Activated CD4-positive, alpha-beta T cell treated with anti-CD3 and anti-CD28 coated beads, Interleukin-2, Interleukin-6, amounts not matched to agents 100 ng/mL and 50 ng/mL, durations not matched to agents 16 hours and 8 hours (primary cell): ENCODE data around the gene MEF2A.

Experiments used
- DNase-seq: peaks from one replicate; pipeline ENCODE4 v3.0.0-alpha.2; 2020

MEF2A gene

DNA sequence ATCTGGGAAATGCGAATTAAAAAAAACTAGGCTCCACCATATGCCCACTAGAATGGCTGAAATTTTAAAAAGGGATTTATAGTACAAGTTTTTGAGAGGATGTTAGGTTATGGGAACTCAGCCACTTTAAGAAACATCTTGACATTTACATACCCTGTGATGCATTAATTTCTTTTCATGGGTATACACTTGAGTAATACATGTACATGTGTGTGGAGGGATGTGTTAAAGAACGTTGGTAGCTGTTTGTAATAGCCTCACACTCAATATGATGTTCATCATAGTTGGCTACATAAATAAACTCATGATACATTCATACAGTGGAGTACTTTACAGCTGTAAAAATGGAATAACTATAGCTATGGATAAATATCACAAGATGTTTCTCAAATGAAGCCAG lies 40.9 kb downstream of the MEF2A start:
- DNase-seq: no peak

DNA sequence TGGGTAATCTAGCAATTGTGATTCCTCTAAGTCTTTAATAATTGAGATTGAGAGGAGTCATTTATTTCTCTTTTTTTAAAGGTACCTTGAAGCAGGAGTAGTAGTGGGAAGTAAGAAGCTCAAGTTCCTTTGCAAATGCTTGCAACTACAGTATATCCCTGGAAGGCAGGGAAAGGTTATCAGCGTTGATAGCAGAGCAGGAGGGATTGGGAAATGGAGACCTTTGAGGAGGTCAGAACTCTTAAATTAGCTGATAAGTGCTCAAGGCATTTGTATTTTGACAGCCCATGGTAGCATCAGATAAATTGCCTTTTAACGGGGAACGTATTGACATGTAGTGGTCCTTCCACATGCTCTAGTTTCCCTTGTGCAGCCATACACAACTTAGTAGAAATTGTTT lies 47.7 kb downstream of the MEF2A start:
- no peak for DNase-seq

DNA sequence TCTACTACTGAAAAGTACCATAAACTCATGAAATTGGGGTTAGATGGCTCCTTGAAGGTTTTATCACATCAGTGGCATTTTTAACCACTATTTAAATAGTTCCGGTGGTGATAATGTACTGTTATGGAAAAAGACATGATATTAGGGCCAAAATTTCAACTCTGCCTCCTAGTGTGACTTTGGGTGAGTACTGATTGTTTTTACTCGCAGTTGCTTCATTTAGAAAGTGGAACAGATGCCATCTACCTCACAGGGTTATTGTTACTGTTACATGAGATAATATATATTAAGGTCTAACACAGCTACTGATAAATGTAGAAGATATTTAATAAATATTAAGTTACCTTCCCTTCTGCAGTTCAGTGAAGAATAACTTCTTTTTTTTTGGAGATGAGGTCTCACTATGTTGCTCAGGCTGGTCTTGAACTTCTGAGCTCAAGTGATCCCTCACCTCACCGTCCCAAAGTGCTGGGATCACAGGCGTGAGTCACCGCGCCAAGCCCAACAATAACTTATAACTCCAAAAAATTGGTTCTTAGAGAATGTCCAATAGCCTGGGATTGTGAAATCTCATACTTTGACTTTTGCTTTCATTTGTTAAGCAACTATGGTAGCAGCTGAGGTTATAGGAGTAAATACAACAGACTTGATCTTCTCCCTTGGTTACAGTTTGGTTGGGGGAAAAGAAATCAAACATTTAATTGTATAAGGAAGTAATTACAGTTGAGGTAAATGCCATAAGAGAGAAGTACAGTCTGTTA lies 48.3 kb downstream of the MEF2A start:
- no peak for DNase-seq

DNA sequence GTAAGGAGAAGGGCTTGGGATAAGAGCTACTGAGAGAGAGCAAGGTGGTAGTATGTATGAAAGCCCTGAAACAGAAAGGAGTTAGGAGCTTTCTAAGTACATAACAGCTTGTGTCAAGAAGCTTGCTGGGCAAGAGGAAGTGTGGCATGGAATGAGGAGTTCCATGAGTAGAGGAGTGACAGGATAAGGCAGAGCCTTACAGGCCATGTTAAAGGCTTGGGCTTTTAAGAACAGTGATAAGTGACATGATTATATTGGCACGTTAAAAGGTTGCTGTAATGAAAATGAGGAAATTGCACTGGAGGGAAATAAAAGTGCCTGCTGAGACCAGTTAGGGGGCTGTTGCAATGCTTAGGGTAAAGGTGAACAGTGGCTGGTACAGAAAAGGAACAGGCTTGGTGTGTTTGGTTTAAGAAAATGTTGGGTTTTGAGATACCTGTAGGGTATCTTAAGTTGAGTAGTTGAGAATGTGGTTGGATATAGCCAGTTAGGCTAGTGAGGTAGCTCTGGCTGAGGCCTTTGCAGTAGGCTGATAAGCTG lies 49.0 kb downstream of the MEF2A start:
- no peak for DNase-seq

DNA sequence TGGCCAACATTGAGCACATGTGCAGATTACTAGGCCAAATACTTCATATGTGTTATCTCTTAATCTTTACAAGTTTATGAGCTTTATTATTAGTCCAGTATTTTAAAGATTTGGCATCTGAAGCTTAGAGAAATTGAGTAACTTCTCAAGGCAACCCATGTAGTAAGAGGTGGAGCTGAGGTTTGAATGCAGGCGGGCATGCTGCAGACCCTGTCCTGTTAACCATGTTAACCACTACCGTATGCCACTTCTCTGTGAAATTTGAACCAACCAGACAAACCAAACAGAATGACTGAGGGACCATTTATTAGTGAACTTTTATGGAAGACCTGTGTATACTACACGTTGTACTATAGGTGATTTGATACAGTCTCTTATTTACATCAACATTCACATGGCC lies 49.7 kb downstream of the MEF2A start:
- no peak for DNase-seq

DNA sequence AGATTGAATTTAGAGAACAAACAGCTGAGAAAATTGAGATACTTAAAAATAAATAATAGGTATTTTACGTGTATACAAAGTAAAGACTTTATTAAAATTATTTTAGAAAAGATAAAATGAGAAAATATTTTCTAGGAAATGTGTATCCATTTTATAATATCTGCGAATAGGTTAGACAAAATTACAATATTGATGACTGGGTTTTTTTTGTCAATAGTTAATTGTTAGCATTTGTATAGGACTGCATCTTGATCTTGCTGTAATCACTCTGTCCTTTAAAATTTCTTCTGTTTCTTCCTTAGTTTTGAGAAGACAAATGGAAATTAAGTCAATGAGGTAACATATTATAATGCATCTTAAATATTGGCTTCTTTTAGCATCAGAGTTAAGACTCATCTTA lies 50.3 kb downstream of the MEF2A start:
- DNase-seq: no peak

DNA sequence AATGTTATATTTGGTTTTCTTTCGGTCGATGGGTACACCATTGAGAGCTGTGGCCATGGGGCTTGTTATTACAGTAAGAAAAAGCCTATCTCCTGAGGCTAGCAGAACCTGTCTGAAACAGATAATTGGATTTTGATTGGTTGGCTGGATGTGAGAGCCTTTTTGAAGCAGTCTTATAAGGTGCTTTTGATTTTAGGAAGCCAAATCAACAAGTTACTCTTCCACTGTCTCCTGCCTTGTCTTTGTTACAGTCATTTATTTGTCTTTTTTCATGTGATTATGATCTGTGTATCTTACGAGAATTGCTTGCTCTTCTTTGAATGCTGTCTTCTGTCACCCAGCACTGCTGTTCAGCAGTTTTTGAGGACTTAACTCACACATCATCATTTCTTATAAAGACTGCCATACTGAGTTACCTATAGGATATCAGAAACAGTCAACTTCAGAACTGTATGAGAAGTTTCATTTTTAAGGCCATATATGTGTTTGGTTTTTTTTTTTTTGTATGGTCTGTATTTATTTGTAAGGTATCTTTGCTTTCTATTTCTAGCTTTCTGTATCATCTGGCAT lies 51.1 kb downstream of the MEF2A start:
- DNase-seq: no peak

DNA sequence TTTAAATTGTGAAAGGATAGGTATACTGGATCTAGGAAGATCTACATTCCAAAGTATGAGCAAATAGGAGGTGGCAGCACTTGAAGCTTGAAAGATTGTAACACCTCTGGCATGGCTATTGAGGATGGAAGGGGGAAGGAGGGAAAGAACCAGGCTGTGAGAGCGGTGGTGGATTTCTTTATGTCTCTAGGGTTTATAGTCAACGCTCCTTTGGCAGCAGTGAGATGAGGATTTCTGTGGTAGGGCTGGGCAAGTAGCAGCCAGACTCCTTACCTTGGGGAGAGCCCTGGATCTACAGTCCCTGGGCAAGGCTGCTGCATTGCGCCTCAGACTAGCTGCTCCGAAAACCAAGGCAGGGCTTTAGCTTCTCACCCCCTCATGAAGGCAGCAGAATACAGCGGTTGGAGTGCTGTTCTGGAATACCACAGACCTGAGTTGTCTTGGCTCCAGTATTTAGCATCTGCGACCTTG lies 53.2 kb downstream of the MEF2A start:
- no peak for DNase-seq

DNA sequence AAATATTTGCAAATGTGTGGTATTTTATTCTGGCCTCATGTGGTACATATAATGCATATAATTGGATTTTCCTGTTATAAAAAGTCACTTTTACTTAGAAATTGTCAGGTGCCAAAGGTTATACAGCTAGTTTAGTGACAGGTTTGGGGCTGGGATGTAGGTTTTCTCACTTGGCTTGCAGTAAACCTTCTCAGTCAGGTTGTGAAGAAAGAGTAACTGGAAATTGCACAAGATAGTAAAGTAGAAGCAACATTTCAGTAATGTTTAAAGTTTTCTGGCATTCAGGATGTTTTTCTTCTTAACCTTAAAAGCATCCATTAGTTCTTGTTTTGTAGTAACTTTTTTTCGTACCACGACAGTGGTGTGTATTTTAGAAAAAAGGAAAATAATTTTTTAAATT lies 53.9 kb downstream of the MEF2A start:
- no peak for DNase-seq

DNA sequence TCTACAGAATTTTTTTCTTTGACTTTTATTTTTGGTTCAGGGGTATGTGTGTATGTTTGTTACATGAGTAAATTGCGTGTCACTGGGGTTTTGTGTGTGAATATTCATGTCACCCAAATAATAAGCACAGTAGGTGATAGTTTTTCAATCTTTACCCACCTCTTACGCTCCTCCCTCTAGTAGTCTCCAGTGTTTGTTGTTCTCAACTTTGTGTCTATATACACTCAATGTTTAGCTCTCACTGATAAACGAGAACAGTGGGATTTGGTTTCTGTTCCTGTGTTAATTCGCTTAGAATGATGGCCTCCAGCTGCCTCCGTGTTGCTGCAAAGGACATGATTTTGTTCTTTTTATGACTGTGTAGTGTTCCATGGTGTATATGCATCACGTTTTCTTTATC lies 54.4 kb downstream of the MEF2A start:
- no peak for DNase-seq

DNA sequence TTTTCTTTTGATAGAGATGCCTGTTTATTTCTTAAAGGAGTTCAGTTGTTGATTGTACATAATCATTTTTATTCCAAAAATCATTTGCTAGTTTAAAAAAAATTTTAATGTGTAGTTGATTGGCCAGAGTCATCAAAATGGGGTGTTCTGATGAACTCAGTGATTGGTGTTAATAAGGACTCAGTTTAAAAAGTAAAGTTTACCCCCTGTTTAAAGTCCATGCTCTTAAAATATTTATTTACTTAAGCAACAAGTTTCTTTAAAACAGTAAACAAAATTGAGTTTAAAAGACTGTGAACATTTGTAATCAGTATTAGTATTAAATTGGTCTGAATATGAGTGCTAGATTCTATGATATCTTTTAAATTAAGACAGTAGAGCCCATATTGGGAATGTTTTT lies 56.0 kb downstream of the MEF2A start:
- DNase-seq: no peak

DNA sequence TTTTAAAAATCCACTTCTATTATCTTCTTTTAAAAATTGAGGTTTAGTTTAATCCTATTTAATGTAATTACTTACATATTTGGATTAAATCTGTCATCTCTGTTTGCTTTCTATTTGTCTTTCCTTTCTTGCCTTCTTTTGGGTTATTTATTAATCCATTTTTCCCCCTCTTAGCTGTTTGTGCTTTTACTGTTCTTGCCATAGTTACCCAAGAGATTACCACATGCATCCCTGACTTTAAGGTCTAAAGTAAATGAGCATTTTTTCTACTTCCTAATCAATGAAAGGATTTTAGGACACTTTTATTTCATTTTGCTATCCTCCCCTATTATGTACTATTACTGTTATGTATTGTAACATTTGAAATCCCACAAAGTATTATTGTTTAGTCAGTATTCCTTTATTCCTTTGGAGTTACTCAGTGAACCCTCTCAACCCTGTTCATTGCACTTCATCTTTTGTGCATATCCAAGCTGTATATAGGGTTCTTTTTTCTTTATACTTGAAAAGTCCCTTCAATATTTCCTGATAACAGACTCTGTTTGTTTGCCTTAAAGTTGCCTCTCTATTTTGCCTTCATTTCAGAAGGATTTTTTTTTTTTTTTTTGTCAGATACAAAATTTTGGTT lies 62.7 kb downstream of the MEF2A start:
- no peak for DNase-seq

DNA sequence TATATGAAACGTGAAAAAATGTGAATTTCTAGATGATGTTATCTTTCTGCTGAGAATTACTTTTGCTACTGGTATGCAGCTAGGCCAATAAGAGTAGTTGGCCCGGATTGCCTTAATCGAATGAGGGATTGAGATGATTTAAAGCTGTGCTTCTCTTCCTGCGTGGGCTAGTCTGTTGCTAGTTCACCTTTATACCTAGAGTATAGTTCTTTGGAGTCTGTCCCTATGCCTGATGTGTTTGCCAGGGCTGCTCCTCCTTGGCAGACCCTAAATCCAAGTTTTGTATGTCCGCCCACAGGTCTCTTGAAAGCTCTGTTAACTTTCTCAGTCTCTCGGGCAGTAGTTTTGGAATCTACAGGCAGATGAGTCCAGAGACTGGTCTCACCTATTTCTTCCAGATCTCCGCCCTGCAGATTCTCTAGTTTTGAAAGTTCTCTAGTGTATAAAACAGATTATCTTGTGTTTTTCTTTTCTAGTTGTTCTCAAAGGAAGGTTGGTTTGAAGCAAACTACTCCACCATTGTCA lies 64.9 kb downstream of the MEF2A start:
- no peak for DNase-seq

DNA sequence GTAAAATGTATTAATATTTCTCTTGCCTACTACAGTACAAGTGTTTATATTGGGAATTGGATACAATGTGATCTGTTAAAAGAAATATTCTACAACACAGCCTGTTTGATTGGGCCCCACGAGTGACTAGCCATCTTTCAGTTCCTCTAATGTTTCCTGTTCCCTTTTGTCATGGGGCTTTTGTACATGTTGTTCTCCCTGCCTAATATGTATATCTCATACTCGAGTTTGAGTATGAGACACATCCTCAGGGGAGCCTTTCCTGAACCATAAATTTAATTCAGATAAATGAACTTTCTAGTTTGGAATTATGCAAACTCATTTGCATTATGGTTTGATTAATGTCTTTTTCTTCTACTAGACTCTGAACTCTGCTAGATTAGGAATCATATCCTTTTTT lies 65.5 kb downstream of the MEF2A start:
- DNase-seq: no peak

DNA sequence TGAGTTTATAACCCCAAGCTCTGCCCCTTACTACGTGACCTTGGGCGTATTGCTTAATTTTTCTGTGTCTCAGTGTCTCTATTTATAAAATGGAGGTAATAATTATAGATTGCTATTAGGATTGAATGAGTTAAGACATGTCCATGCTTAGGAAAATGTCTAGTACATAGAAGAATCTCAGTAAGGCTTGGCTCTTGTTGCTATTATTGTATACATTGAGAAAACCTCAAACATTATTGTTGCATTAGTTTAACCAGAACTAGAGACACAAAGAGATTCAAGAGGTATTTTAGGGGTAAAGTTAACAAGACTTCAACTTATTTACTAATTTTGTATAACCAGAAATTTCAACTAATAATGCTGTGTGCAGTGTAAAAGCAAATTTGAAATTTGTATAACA lies 66.7 kb downstream of the MEF2A start:
- DNase-seq: no peak

DNA sequence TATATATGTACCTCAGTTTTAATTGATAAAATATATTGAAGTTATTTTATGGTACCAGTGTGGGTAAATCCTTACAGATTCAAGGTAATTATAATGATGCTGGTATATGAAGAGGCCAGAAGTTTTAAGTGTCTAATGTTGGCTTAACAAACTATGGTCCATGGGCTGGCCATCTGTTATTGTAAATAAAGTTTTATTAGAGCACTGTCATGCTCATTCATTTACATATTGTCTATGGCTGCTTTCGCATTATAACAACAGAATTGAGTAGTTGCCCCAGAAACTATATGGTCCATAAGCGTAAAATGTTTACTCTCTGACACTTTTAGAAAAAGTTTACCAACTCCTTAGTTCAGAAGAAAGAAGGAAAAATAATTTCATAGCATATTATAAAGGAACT lies 67.9 kb downstream of the MEF2A start:
- DNase-seq: no peak

DNA sequence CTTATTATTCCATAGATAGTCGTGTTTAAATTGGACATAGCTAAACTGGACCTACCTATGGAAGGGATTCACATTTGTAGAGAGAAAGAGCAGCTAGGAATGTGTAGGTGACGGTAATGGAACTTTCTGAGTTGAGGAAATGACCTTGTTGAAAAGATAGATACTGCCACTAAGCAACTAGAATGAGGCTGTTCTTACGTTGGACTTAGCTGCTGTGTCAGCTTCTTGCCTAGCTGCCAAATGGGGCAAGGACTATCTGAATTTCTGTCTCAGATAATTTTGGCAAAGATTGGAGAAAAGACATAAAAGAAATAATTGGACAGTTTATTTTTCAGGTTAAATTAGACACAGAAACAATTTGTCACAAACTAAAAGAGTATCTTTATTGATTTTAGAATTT lies 68.8 kb downstream of the MEF2A start:
- DNase-seq: no peak

DNA sequence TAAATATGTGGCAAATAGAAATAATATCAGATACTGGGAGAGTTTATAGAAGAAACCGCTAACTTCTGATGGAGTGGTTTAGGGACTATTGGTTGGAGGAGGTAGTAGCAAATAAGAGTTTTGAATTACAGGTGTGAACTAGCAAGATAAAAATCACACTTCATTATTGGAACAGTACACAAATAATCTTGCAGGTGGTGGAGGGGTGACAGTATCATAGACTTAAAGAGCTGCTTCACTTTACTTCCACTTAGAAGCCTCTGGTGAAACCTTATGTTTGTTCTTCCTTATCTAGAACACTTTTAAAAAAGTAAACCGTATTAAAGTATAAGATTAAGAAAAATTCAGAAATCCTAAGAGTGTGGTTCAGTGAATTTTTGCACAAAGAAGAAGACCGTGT lies 69.4 kb downstream of the MEF2A start:
- DNase-seq: no peak

DNA sequence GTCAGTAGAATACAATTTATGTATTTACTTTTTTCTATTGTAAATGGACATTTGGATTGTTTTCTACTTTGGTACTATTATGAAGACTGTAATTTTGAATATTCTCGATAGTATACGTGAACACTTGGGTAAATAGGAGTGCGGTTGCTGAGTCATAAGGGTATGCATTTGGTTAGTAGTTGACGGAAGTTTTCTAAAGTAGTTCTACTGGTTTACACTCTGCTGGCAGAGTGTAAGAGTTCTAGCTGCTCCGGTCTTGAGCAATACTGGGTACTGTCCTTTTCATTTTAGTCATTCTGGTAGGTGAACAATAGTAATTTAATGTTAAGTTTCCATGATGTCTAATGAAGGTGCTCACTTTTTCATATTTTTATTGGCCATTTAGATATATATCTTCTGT lies 70.0 kb downstream of the MEF2A start:
- peak; percentile 66 for DNase-seq

DNA sequence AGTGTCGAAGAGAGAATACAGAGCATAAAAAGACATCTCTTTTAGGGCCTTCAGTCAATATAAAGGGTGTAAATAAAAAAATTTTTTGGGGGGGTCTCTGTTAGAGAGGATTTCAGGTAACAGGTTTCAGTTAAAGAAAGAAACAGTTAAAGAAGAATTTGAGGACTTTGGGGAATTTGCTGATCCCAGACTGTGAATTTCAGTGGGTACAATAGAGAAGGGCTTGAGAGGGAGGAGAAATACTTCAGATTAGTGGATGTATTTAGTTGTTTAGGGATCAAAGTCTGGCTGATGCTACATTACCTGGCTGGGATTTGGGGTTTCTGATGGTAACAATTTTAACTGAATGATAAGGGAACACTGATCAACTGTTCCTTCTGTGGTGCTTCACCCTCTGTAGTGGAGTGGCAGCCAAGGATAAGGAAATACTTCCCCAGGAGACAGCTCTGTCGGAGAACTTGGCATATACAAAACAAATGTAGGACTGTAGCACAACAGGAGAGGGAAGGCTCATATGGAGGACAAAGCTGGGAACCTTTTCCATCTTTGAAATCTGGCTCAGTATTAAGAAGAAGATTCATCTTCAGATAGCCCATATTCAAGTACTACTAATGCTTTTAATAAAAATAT lies 79.2 kb downstream of the MEF2A start:
- DNase-seq: no peak

DNA sequence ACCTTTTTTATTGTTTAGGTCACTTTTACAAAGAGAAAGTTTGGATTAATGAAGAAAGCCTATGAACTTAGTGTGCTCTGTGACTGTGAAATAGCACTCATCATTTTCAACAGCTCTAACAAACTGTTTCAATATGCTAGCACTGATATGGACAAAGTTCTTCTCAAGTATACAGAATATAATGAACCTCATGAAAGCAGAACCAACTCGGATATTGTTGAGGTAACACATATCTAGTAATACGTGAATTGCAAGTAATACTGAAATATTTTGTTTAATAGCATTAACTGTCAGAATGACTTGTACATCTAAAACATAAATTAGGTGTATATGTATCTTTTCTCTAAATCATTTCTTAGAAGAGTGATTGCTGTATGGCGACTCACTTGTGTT lies 79.8 kb downstream of the MEF2A start:
- DNase-seq: no peak

DNA sequence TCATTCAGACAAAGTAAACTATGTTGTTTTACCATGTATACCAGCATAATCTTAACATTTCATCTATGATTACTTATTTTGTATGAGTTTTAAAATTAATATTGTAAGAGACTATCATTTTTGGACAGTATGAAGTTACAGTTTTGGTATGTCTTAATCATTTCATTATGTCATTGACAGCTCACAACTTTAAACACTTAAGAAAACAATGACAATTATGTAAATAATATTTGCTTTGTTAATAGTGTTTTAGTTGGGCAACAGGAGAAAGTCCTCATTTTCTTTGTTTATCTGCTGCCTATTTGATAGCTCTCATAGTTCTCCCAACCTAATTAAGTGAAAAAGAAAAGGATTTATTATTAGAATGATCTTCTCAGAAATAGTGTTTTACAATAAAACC lies 80.2 kb downstream of the MEF2A start:
- DNase-seq: no peak

DNA sequence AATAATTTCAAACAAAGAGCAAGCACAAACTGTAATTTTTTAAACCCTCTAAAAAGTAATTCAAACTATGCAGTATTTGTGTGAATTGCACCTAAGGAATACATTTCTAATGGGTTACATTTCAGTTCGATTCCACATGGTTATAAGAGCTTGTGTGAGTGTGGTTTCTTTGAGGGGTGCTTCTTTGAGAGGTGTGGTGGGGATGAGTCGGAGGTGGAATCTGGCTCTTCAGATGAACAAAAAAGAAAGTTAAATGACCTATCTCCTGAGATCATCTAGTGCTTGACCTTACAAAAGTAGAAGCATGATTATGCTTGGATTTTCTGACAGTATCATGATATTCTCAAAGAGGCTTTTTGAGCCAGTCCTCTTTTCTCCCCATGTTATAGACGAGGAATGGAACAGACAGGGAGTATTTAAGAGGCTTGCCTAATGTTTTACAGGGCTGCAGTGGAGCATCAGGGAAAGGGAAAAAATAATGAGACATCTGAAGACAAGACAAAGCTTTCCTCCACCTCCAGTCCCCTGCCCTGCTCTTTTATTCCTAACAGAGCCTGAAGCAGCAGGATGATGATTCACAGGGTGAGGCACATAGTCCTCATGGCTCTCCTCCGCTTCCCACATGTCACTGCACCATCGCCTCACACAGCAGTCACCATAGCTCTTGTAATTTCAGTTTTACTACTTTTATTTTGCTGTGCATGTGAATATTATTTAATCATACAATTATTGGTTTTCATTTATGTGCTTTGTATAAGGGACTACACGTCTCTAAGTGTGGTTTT lies 85.4 kb downstream of the MEF2A start:
- no peak for DNase-seq
